Central memory CD8-positive, alpha-beta T cell (primary cell): ENCODE results near the gene OPTN.
"Not testable (repeated sequence)": the region's sequence is repeated elsewhere in the genome, so short reads cannot be mapped to it uniquely, and the experiment has no call there.

Experiments
- ATAC-seq: fragments of 150-1000 bp; cut with Tn5 transposase; replicated peaks from 2 replicates; pipeline ENCODE4 v1.10.0; 2022; ENCODE audit warnings: mild to moderate bottlenecking, moderate FRiP score, moderate number of reproducible peaks; ENCODE audit not compliant: poor library complexity, severe bottlenecking; ENCODE audit errors: extremely low read depth
- DNase-seq, 2 donors: peaks; one replicate each; pipeline ENCODE4 v3.0.0; 2021; ENCODE audit warnings: low spot score in 2 of 2
- H3K27ac Mint-ChIP-seq: one replicate; pipeline ENCODE4 v1.8.0; 2022; ENCODE audit warnings: low read depth, mild to moderate bottlenecking, moderate library complexity, mixed read lengths
- H3K27me3 Mint-ChIP-seq: one replicate; pipeline ENCODE4 v1.8.0; 2022; ENCODE audit warnings: mixed read lengths
- H3K36me3 Mint-ChIP-seq: one replicate; pipeline ENCODE4 v1.8.0; 2022; ENCODE audit warnings: mild to moderate bottlenecking, moderate library complexity, mixed read lengths; ENCODE audit not compliant: insufficient read depth
- H3K4me1 Mint-ChIP-seq: one replicate; pipeline ENCODE4 v1.8.0; 2022; ENCODE audit warnings: mixed read lengths
- H3K4me3 Mint-ChIP-seq: one replicate; pipeline ENCODE4 v1.8.0; 2022; ENCODE audit warnings: mild to moderate bottlenecking, moderate library complexity, mixed read lengths
- H3K9me3 Mint-ChIP-seq: one replicate; pipeline ENCODE4 v1.8.0; 2022; ENCODE audit warnings: mixed read lengths

The OPTN gene

GRCh38 chr10:13099666-13100348, at the start of gene OPTN:
Gene OPTN, plus strand, starts transcription at chr10:13100163. Its CDS starts 8,960 bp downstream, at chr10:13109123.
- H3K4me1 Mint-ChIP-seq: peaks cover 50% of the 10 kb centered on the region
- H3K4me3 Mint-ChIP-seq: peak within 1 kb of the TSS; percentile 88
- peaks cover 5% of the 10 kb centered on the region for H3K36me3 Mint-ChIP-seq
- H3K27ac Mint-ChIP-seq: peak within 1 kb of the TSS; percentile 93
- no peaks in the 10 kb centered on the region for H3K27me3 Mint-ChIP-seq
- peak; percentile 75 for ATAC-seq
- DNase-seq: peak; percentile 67 to 76
- H3K9me3 Mint-ChIP-seq: no peaks in the 10 kb centered on the region

- no peak for DNase-seq
- Mint-ChIP-seq H3K27ac (no peak overlapping the region), H3K27me3 (peaks cover 45% of the 10 kb centered on the region), H3K4me1 (no peaks in the 10 kb centered on the region), H3K9me3 (no peaks in the 10 kb centered on the region), H3K4me3 (no peak overlapping the region), H3K36me3 (peaks cover 2% of the 10 kb centered on the region)
- ATAC-seq: no peak
These were observed 48.8 kb upstream of the OPTN start for GRCh38 chr10:13051126-13051694.

- not testable (repeated sequence) for DNase-seq, H3K27ac Mint-ChIP-seq, H3K36me3 Mint-ChIP-seq, H3K4me1 Mint-ChIP-seq, H3K9me3 Mint-ChIP-seq, ATAC-seq, H3K4me3 Mint-ChIP-seq
- H3K27me3 Mint-ChIP-seq: peaks cover 44% of the 10 kb centered on the region
These were observed 46.8 kb upstream of the OPTN start for GRCh38 chr10:13053208-13053607.

DNA sequence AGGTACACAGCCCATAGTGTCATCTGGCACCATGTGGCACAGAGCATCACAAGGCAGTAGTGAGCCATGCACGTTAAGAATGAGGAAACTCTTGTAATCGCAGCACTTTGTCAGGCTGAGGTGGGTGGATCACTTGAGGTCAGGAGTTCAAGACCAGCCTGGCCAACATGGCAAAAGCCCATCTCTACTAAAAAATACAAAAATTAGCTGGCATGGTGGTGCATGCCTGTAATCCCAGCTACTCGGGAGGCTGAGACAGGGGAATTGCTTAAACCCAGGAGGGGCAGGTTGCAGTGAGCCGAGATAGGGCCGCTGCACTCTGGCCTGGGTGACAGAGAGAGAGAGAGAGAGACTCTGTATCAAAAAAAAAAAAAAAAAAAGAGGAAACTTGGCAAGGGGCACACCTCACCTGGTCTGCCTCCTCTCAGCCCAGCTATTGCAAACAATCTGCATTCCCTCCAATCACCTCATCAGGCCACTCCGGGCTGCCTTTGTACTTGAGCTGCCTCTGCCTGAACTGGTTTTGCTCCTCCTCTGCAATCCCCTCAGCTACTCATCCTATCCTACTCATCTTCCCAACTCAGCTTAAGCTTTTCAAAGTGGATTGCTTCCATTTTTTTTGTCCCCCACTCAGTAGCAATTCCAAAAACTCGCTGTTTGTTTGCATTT, 46.0 kb upstream of the OPTN start:
- ATAC-seq (no peak), DNase-seq (no peak)
- H3K36me3 Mint-ChIP-seq: peaks cover 2% of the 10 kb centered on the region
- H3K27me3 Mint-ChIP-seq: peaks cover 44% of the 10 kb centered on the region
- H3K4me1 Mint-ChIP-seq: no peaks in the 10 kb centered on the region
- no peaks in the 10 kb centered on the region for H3K9me3 Mint-ChIP-seq
- H3K4me3 Mint-ChIP-seq: no peak overlapping the region
- no peak overlapping the region for H3K27ac Mint-ChIP-seq

GRCh38 chr10:13054844-13055243, 45.1 kb upstream of the OPTN start:
- Mint-ChIP-seq H3K9me3 (no peaks in the 10 kb centered on the region), H3K36me3 (peaks cover 2% of the 10 kb centered on the region), H3K27me3 (peaks cover 44% of the 10 kb centered on the region), H3K27ac (no peak overlapping the region), H3K4me1 (no peaks in the 10 kb centered on the region), H3K4me3 (no peak overlapping the region)
- DNase-seq: no peak
- ATAC-seq: no peak

DNA sequence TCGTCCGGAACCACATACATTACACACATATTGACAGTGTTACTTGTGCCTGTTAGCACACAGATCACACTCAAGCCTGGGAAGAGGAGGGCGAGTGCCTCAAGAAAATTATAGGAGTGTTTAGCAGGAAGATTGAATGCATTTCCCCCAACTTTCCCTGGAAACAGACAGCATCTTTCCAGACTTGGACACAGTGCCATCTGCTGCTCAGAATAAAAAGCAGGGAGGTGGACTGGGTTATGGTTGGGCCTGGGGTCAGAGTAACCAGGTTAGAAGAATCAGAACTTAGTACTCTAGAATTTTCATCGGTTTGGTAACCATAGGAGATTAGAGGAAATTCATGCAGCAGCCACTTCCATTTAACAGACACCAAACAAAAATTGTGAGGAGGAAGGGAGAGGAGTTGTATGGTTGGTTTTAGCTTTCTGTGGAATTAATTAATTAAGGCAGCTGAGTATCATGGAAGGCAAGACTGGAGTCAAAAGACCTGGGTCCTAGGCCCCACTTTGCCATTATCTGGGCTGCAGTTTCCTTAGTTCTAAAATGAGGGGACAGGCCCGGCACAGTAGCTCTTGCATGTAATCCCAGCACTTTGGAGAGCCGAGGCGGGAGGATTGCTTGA, 43.4 kb upstream of the OPTN start:
- no peak for DNase-seq

DNA sequence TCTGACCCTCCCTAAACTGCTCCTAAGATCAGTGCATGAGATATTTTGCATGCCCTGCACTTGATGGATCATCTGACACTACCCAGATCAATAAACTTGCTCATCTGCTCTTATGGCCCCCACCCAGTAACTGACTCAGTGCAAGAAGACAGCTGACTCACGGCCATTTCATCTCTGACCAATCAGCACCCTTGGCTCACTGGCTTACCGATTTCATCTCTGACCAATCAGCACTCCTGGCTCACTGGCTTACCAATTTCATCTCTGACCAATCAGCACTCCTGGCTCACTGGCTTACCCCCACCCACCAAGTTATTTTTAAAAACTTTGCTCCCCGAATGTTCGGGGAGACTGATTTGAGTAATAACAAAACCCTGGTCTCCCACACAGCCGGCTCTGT, 37.2 kb upstream of the OPTN start:
- Mint-ChIP-seq H3K4me1 (no peaks in the 10 kb centered on the region), H3K36me3 (peaks cover 1% of the 10 kb centered on the region), H3K4me3 (no peak overlapping the region), H3K27me3 (peaks cover 70% of the 10 kb centered on the region), H3K27ac (no peak overlapping the region), H3K9me3 (no peaks in the 10 kb centered on the region)
- ATAC-seq (no peak), DNase-seq (no peak)

More for the DNA sequence above, 43.4 kb upstream of the OPTN start:
- no peaks in the 10 kb centered on the region for H3K4me1 Mint-ChIP-seq
- H3K9me3 Mint-ChIP-seq: no peaks in the 10 kb centered on the region
- ATAC-seq: no peak
- H3K27me3 Mint-ChIP-seq: peaks cover 47% of the 10 kb centered on the region
- no peak overlapping the region for H3K27ac Mint-ChIP-seq
- no peak overlapping the region for H3K4me3 Mint-ChIP-seq
- H3K36me3 Mint-ChIP-seq: peaks cover 2% of the 10 kb centered on the region

DNA sequence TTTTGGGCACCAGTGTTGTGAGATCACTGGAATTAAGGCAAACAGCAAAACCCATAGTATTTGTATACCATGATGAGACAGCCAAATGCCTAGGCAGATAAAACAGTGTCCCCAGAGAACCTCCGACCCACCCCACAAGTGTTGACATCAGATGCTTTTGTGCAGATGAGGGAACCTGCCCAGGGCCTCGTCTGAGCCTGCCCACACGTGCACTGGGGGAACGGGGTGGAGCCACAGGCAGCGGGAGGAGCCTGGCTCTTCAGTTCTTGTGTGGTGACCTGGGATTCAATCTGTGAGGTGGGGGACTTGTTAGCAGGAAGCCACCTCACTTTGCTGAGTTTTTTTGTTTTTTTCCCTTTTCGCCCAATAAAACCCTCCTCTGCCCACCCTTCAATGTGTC, 33.4 kb upstream of the OPTN start:
- ATAC-seq: no peak
- Mint-ChIP-seq H3K27me3 (peaks cover 47% of the 10 kb centered on the region), H3K36me3 (peaks cover 1% of the 10 kb centered on the region), H3K27ac (no peak overlapping the region), H3K4me3 (no peak overlapping the region), H3K4me1 (no peaks in the 10 kb centered on the region), H3K9me3 (no peaks in the 10 kb centered on the region)
- DNase-seq: no peak

DNA sequence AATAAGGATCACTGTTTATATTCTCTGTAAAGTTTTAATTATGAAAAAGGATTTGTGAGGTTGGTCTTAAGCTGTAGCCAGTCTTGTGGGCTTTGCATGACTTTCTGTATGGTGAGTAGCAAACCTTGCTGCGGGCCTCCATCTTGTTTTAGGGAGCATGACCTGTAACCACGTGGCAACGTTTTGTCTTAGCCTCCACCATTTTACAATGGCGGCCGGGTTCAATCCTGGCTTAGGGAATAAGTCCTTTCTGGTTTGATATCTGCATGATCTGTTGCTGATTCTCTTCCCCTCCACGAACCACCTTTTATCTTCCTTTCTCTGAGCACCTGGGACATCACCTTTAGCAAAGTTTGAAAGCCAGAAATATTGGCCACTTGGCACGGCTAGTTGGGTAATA, 32.5 kb upstream of the OPTN start:
- DNase-seq (no peak), ATAC-seq (no peak)
- Mint-ChIP-seq H3K27me3 (peaks cover 43% of the 10 kb centered on the region), H3K4me1 (no peaks in the 10 kb centered on the region), H3K27ac (no peak overlapping the region), H3K4me3 (no peak overlapping the region), H3K9me3 (no peaks in the 10 kb centered on the region), H3K36me3 (peaks cover 1% of the 10 kb centered on the region)

GRCh38 chr10:13068071-13068470, 31.9 kb upstream of the OPTN start:
- DNase-seq (no peak), ATAC-seq (no peak)
- Mint-ChIP-seq H3K27ac (no peak overlapping the region), H3K36me3 (peaks cover 1% of the 10 kb centered on the region), H3K4me1 (no peaks in the 10 kb centered on the region), H3K4me3 (no peak overlapping the region), H3K9me3 (no peaks in the 10 kb centered on the region), H3K27me3 (peaks cover 37% of the 10 kb centered on the region)

DNA sequence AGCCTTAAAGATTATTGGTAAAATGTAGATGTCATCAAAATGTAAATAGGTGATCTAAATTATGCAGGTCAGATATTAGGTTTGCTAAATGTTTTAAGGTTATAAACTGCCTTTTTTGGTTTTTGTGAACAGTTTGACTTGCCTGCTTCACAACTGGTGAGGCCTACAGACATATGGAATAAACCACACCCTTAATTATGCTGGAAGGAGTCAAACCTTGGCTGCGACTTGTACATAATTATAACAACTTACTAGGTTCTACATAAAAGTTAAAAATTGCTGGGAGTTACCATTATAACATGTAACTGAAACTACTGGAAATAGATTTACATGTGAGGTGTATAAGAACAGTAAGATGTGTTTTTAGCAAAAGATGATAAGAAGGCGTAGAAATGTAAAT, 31.5 kb upstream of the OPTN start:
- Mint-ChIP-seq H3K27me3 (peaks cover 33% of the 10 kb centered on the region), H3K27ac (no peak overlapping the region), H3K4me1 (no peaks in the 10 kb centered on the region), H3K9me3 (no peaks in the 10 kb centered on the region), H3K4me3 (no peak overlapping the region), H3K36me3 (peaks cover 1% of the 10 kb centered on the region)
- DNase-seq: no peak
- no peak for ATAC-seq

GRCh38 chr10:13072339-13072738, 27.6 kb upstream of the OPTN start:
- no peaks in the 10 kb centered on the region for H3K36me3 Mint-ChIP-seq
- no peaks in the 10 kb centered on the region for H3K9me3 Mint-ChIP-seq
- DNase-seq: no peak
- H3K27me3 Mint-ChIP-seq: peaks cover 46% of the 10 kb centered on the region
- no peaks in the 10 kb centered on the region for H3K4me1 Mint-ChIP-seq
- H3K4me3 Mint-ChIP-seq: no peak overlapping the region
- ATAC-seq: no peak
- no peak overlapping the region for H3K27ac Mint-ChIP-seq
